HCT116 (cell line): ENCODE data around the gene ASB4. TPM values are rescaled to one million over a fixed set of nuclear protein-coding genes. Genes with fewer than 3 reads are reported as not detected.

ENCODE experiments used
- ATAC-seq: fragments of 200-7000 bp; cut with Tn5 transposase; 2 replicates; pipeline ENCODE4 v1.9.1; 2020; ENCODE audit warnings: mild to moderate bottlenecking, moderate library complexity
- BruUV-seq: library from RNA; stranded (reverse); fragments of 400-500 nt; replicated peaks from 2 replicates; lab custom pipeline; 2021; lab: Mats Ljungman, UMichigan
- CTCF ChIA-PET: fragments of 300-600 bp; sonication (Branson Sonifier 250); formaldehyde crosslinking; loops from one replicate; lab custom pipeline; 2021; ENCODE audit warnings: antibody characterized with exemption; lab: Charles Lee
- POLR2A ChIA-PET: fragments of 300-600, 350-600 bp; sonication (Branson Sonifier 250); formaldehyde crosslinking; loops from one replicate; lab custom pipeline; 2021; ENCODE audit warnings: antibody characterized with exemption; lab: Charles Lee
- RAD21 ChIA-PET, 2 experiments: fragments of 300-600 bp; sonication (Branson Sonifier 250); formaldehyde crosslinking; loops; one replicate each; lab custom pipeline; 2023; ENCODE audit warnings: low total read pairs in 2 of 2; ENCODE audit not compliant: uncharacterized antibody in 2 of 2, unreplicated experiment in 2 of 2, low non-redundant PET in 1 of 2; lab: Charles Lee
- DNase-seq: peaks from one replicate; pipeline ENCODE4 v3.0.0-alpha.2; 2010; ENCODE audit warnings: low read depth, low spot score
- H2AFZ ChIP-seq: fragments of 200-600 bp; shearing (Covaris generic), sonication (generic); 2 replicates; pipeline ENCODE4 v1.6.1; 2017; ENCODE audit warnings: low read depth, mixed run types, mixed read lengths, antibody characterized with exemption, low read length; ENCODE audit not compliant: poor library complexity, severe bottlenecking
- H3K27ac ChIP-seq: 2 replicates; pipeline ENCODE4 v1.5.1; 2012; ENCODE audit warnings: low read depth, low read length
- H3K27me3 ChIP-seq: fragments of 200-600 bp; sonication (generic); 2 replicates; pipeline ENCODE4 v1.6.1; 2016; ENCODE audit warnings: mixed run types, low read length, mixed read lengths; ENCODE audit not compliant: insufficient read depth
- H3K36me3 ChIP-seq, 2 experiments: fragments of 200-500 bp in 1 of 2; fragments of 200-600 bp in 1 of 2; sonication (Bioruptor generic) in 1 of 2; sonication (generic) in 1 of 2; 2 replicates each; pipeline versions ENCODE4 v1.5.1 to v1.6.1; 2014 to 2016; ENCODE audit warnings: low read length in 2 of 2, inconsistent platforms in 1 of 2, mixed read lengths in 1 of 2, mixed run types in 1 of 2; ENCODE audit not compliant: insufficient read depth in 2 of 2, control insufficient read depth in 1 of 2
- H3K4me1 ChIP-seq, 2 experiments: fragments of 200-600 bp in 1 of 2; sonication (generic) in 1 of 2; 2 replicates each; pipeline versions ENCODE4 v1.5.1 to v1.6.1; 2012 to 2017; ENCODE audit warnings: low read length in 2 of 2, inconsistent platforms in 1 of 2, mild to moderate bottlenecking in 1 of 2, mixed read lengths in 1 of 2, mixed run types in 1 of 2, moderate library complexity in 1 of 2; ENCODE audit not compliant: insufficient read depth in 2 of 2, control insufficient read depth in 1 of 2
- H3K4me2 ChIP-seq: fragments of 200-600 bp; sonication (generic); 2 replicates; pipeline ENCODE4 v1.6.1; 2017; ENCODE audit warnings: mixed run types, low read length, mixed read lengths
- H3K4me3 ChIP-seq, 2 experiments: fragments of 200-600 bp in 1 of 2; sonication (generic) in 1 of 2; replicated peaks in 1 of 2; 2 replicates each; pipeline ENCODE4 v1.5.1; 2011 to 2016; ENCODE audit warnings: low read length in 2 of 2, control low read depth in 1 of 2, low read depth in 1 of 2, mild to moderate bottlenecking in 1 of 2, mixed read lengths in 1 of 2, mixed run types in 1 of 2
- H3K79me2 ChIP-seq: fragments of 200-600 bp; sonication (generic); 2 replicates; pipeline ENCODE4 v1.6.1; 2017; ENCODE audit warnings: mild to moderate bottlenecking, mixed run types, low read length, moderate library complexity, mixed read lengths; ENCODE audit not compliant: insufficient read depth
- H3K9ac ChIP-seq: fragments of 200-600 bp; sonication (generic); 2 replicates; pipeline ENCODE4 v1.6.1; 2016; ENCODE audit warnings: low read length, mixed read lengths
- H3K9me2 ChIP-seq: fragments of 200-600 bp; sonication (generic), shearing (Covaris generic); 2 replicates; pipeline ENCODE4 v1.6.1; 2017; ENCODE audit warnings: mixed run types, mild to moderate bottlenecking, moderate library complexity; ENCODE audit not compliant: insufficient read depth
- H3K9me3 ChIP-seq, 2 experiments: fragments of 200-500 bp in 1 of 2; fragments of 200-600 bp in 1 of 2; sonication (Bioruptor generic) in 1 of 2; sonication (generic) in 1 of 2; 2 replicates each; pipeline ENCODE4 v1.6.1; 2014 to 2017; ENCODE audit warnings: low read length in 2 of 2, mixed read lengths in 2 of 2, inconsistent platforms in 1 of 2, low read depth in 1 of 2, mild to moderate bottlenecking in 1 of 2, mixed run types in 1 of 2, moderate library complexity in 1 of 2; ENCODE audit not compliant: control insufficient read depth in 1 of 2, insufficient read depth in 1 of 2
- H4K20me1 ChIP-seq: fragments of 200-600 bp; sonication (generic), shearing (Covaris generic); 2 replicates; pipeline ENCODE4 v1.6.1; 2017; ENCODE audit warnings: mixed run types, mild to moderate bottlenecking, moderate library complexity; ENCODE audit not compliant: insufficient read depth
- JUND ChIP-seq: IDR thresholded peaks from 2 replicates; pipeline ENCODE4 v1.6.1; 2012
- SP1 ChIP-seq: IDR thresholded peaks from 2 replicates; pipeline ENCODE4 v1.6.1; 2012; ENCODE audit warnings: low read depth
- intact Hi-C: fragments of 100-400 bp; cut with micrococcal nuclease; formaldehyde crosslinking; loops from 2 replicates; pipeline ENCODE4 v1.10.0; 2022
- total RNA-seq: library from RNA; stranded (reverse); gene quantifications from one replicate; pipeline ENCODE4 v1.2.1, GENCODE V29; 2021; ENCODE audit not compliant: unreplicated experiment
- TF ChIP-seq, protein P1 (sequence below): IDR thresholded peaks from 2 replicates; pipeline ENCODE4 v1.6.1; 2011; ENCODE audit warnings: mild to moderate bottlenecking, low read length, moderate library complexity; ENCODE audit not compliant: insufficient replicate concordance; ENCODE audit errors: extremely low read depth
- TF ChIP-seq, protein P2 (sequence below): IDR thresholded peaks from 2 replicates; pipeline ENCODE4 v1.6.1; 2012; ENCODE audit warnings: low read depth

Gene ASB4
- total RNA-seq, 1 experiment from 2014 or later, result 0.12 TPM

DNA sequence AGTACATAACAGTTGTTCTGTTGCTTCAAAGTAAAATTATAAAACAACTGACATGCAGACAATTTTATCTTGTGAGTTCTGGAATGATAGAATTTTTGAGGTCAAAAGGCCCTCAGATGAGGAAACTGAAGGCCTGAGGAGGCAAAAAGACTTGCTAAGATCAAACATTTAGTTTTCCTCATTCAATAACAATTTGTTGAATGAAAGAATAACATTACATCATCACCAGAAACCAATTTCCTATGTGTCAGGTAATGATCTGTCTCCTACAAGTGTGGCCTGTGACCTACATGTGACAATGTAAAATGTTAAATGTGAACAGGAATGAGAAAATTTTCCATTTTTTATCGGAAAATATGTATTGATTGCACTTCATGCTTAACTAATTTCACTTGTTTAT lies 16.6 kb upstream of the ASB4 start:
- no peak overlapping the region for H3K4me3 ChIP-seq
- H3K79me2 ChIP-seq, result no peaks in the 10 kb centered on the region
- ATAC-seq (no peak), DNase-seq (no peak)
- H2AFZ ChIP-seq, result peak overlapping the region; percentile 23
- H3K27me3 ChIP-seq, result no peaks in the 10 kb centered on the region
- no peak overlapping the region for H3K27ac ChIP-seq
- intact Hi-C loops, result no loop called here
- TF ChIP-seq, protein P1, sequence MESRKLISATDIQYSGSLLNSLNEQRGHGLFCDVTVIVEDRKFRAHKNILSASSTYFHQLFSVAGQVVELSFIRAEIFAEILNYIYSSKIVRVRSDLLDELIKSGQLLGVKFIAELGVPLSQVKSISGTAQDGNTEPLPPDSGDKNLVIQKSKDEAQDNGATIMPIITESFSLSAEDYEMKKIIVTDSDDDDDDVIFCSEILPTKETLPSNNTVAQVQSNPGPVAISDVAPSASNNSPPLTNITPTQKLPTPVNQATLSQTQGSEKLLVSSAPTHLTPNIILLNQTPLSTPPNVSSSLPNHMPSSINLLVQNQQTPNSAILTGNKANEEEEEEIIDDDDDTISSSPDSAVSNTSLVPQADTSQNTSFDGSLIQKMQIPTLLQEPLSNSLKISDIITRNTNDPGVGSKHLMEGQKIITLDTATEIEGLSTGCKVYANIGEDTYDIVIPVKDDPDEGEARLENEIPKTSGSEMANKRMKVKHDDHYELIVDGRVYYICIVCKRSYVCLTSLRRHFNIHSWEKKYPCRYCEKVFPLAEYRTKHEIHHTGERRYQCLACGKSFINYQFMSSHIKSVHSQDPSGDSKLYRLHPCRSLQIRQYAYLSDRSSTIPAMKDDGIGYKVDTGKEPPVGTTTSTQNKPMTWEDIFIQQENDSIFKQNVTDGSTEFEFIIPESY, result no peak
- TF ChIP-seq JUND (no peak), SP1 (no peak)
- TF ChIP-seq, protein P2, sequence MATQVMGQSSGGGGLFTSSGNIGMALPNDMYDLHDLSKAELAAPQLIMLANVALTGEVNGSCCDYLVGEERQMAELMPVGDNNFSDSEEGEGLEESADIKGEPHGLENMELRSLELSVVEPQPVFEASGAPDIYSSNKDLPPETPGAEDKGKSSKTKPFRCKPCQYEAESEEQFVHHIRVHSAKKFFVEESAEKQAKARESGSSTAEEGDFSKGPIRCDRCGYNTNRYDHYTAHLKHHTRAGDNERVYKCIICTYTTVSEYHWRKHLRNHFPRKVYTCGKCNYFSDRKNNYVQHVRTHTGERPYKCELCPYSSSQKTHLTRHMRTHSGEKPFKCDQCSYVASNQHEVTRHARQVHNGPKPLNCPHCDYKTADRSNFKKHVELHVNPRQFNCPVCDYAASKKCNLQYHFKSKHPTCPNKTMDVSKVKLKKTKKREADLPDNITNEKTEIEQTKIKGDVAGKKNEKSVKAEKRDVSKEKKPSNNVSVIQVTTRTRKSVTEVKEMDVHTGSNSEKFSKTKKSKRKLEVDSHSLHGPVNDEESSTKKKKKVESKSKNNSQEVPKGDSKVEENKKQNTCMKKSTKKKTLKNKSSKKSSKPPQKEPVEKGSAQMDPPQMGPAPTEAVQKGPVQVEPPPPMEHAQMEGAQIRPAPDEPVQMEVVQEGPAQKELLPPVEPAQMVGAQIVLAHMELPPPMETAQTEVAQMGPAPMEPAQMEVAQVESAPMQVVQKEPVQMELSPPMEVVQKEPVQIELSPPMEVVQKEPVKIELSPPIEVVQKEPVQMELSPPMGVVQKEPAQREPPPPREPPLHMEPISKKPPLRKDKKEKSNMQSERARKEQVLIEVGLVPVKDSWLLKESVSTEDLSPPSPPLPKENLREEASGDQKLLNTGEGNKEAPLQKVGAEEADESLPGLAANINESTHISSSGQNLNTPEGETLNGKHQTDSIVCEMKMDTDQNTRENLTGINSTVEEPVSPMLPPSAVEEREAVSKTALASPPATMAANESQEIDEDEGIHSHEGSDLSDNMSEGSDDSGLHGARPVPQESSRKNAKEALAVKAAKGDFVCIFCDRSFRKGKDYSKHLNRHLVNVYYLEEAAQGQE, result no peak
- H3K9ac ChIP-seq, result no peak overlapping the region
- CTCF ChIA-PET, result no interaction called here
- H3K4me2 ChIP-seq, result no peak overlapping the region
- peaks cover 12% of the 10 kb centered on the region in 2 experiments; a peak in 3 of 4 replicates for H3K4me1 ChIP-seq
- H3K9me2 ChIP-seq, result no peaks in the 10 kb centered on the region
- POLR2A ChIA-PET, result no interaction called here
- RAD21 ChIA-PET, result no interaction called here
- H4K20me1 ChIP-seq, result no peaks in the 10 kb centered on the region
- H3K36me3 ChIP-seq, result no peaks in the 10 kb centered on the region
- H3K9me3 ChIP-seq, result no peaks in the 10 kb centered on the region
- BruUV-seq, result no TSS peak
